Measurements from ENCODE around the gene DBN1. TPM values are rescaled to one million over a fixed set of nuclear protein-coding genes. Genes with fewer than 3 reads are reported as not detected.
"Not testable (repeated sequence)": the region's sequence is repeated elsewhere in the genome, so short reads cannot be mapped to it uniquely, and the experiment has no call there.

The DBN1 gene
- total and polyA plus RNA-seq, 4 experiments from 2014 or later: 0.49 to 1.2 (median 0.99) TPM; not detected in 1

- intact Hi-C loops (cut with micrococcal nuclease): loop anchor here (1.0 kb wide), 7 partner anchors 8 to 71 kb away; partner anchors contain the start of genes PDLIM7, PRR7 and RGS14
- Histone ChIP-seq H3K27ac (ENCODE audit: low read depth, low read length) (peak overlapping the region; percentile 65), H3K36me3 (ENCODE audit: insufficient read depth, low read length) (peaks cover 14% of the 10 kb centered on the region), H3K4me3 (ENCODE audit: low read length in 2 of 2) (peak overlapping the region; percentile 21 to 53), H3K9me3 (ENCODE audit: control insufficient read depth in 1 of 2, low read length in 2 of 2) (no peaks in the 10 kb centered on the region), H3K27me3 (ENCODE audit: insufficient read depth, low read length) (no peaks in the 10 kb centered on the region), H3K4me1 (ENCODE audit: insufficient read depth, low read length) (peaks cover 52% of the 10 kb centered on the region)
- peak overlapping the region; percentile 91 to 99 (median 99) for H3K27ac Mint-ChIP-seq
- CTCF ChIA-PET (ENCODE audit: partially characterized antibody): interaction anchor here (0.9 to 14.2 kb wide), 7 partner anchors 11 to 116 kb away, joined by 4 to 307 read pairs (median 55); partner anchors contain the start of genes F12, PFN3 and PRR7
- POLR2A ChIA-PET (ENCODE audit: partially characterized antibody): interaction anchor here (0.5 to 14.3 kb wide), 22 partner anchors 7 to 888 kb away, joined by 3 to 1171 read pairs (median 6); partner anchors contain the start of genes F12, LMAN2, PDLIM7 and PRR7
- H3K9me3 Mint-ChIP-seq: peaks cover 0 to 5% (median 0%) of the 10 kb centered on the region in 8 donors
- H3K4me1 Mint-ChIP-seq: peaks cover 31 to 65% (median 44%) of the 10 kb centered on the region in 4 donors
- H3K27me3 Mint-ChIP-seq: no peaks in the 10 kb centered on the region
- H3K4me3 Mint-ChIP-seq: peak overlapping the region; percentile 89 to 96 (median 92)
- DNase-seq: peak; percentile 99 to 100 (median 100)
- peaks cover 16 to 30% of the 10 kb centered on the region in 2 donors for H3K36me3 Mint-ChIP-seq
These were observed 47.5 kb downstream of the DBN1 start for GRCh38 chr5:177425801-177426565.

- Histone ChIP-seq H3K4me3 (ENCODE audit: low read length in 2 of 2) (peak overlapping the region; percentile 21 to 53), H3K9me3 (ENCODE audit: control insufficient read depth in 1 of 2, low read length in 2 of 2) (no peaks in the 10 kb centered on the region), H3K27ac (ENCODE audit: low read depth, low read length) (peak overlapping the region; percentile 65), H3K36me3 (ENCODE audit: insufficient read depth, low read length) (peaks cover 7% of the 10 kb centered on the region), H3K4me1 (ENCODE audit: insufficient read depth, low read length) (peaks cover 45% of the 10 kb centered on the region), H3K27me3 (ENCODE audit: insufficient read depth, low read length) (no peaks in the 10 kb centered on the region)
- DNase-seq: no peak
- Mint-ChIP-seq H3K27me3 (no peaks in the 10 kb centered on the region), H3K27ac (peak overlapping the region; percentile 91 to 99 (median 99)), H3K4me3 (peak overlapping the region; percentile 89 to 96 (median 92)), H3K9me3 (peaks cover 0 to 5% (median 0%) of the 10 kb centered on the region in 8 donors), H3K36me3 (peaks cover 9 to 24% of the 10 kb centered on the region in 2 donors), H3K4me1 (peaks cover 24 to 58% (median 38%) of the 10 kb centered on the region in 4 donors)
- ChIA-PET CTCF (ENCODE audit: partially characterized antibody) (interaction anchor here (0.9 to 14.2 kb wide), 7 partner anchors 11 to 115 kb away, joined by 4 to 307 read pairs (median 55); partner anchors contain the start of genes F12, PFN3 and PRR7), POLR2A (ENCODE audit: partially characterized antibody) (interaction anchor here (1.3 to 14.3 kb wide), 15 partner anchors 8 to 73 kb away, joined by 3 to 1171 read pairs (median 7); partner anchors contain the start of genes F12, LMAN2, PDLIM7 and PRR7)
- intact Hi-C loops (cut with micrococcal nuclease): no loop called here
These were observed 48.1 kb downstream of the DBN1 start for GRCh38 chr5:177425196-177425800.

GRCh38 chr5:177423671-177424070 is 49.8 kb downstream of the DBN1 start:
- Mint-ChIP-seq H3K27me3 (no peaks in the 10 kb centered on the region), H3K27ac (peak overlapping the region in 2 of 7 donors; percentile 72 to 96), H3K4me1 (peaks cover 9 to 42% (median 23%) of the 10 kb centered on the region in 4 donors), H3K4me3 (no peak overlapping the region), H3K36me3 (peaks cover 0 to 11% of the 10 kb centered on the region in 2 donors), H3K9me3 (peaks cover 0 to 5% (median 0%) of the 10 kb centered on the region in 8 donors)
- CTCF ChIA-PET (ENCODE audit: partially characterized antibody): interaction anchor here (0.9 to 14.2 kb wide), 5 partner anchors 9 to 34 kb away, joined by 5 to 307 read pairs (median 9); partner anchors contain the start of genes F12 and PFN3
- no peak overlapping the region for H3K27ac ChIP-seq (ENCODE audit: low read depth, low read length)
- DNase-seq: no peak
- peaks cover 30% of the 10 kb centered on the region for H3K4me1 ChIP-seq (ENCODE audit: insufficient read depth, low read length)
- H3K4me3 ChIP-seq (ENCODE audit: low read length in 2 of 2): no peak overlapping the region
- H3K9me3 ChIP-seq (ENCODE audit: control insufficient read depth in 1 of 2, low read length in 2 of 2): no peaks in the 10 kb centered on the region
- POLR2A ChIA-PET (ENCODE audit: partially characterized antibody): interaction anchor here (0.8 to 14.3 kb wide), 5 partner anchors 9 to 72 kb away, joined by 3 to 1171 read pairs (median 109); partner anchors contain the start of genes LMAN2 and PRR7
- H3K36me3 ChIP-seq (ENCODE audit: insufficient read depth, low read length): no peaks in the 10 kb centered on the region
- intact Hi-C loops (cut with micrococcal nuclease): no loop called here
- H3K27me3 ChIP-seq (ENCODE audit: insufficient read depth, low read length): no peaks in the 10 kb centered on the region

- no peak for DNase-seq
- H3K27me3 Mint-ChIP-seq: no peaks in the 10 kb centered on the region
- peaks cover 14 to 27% (median 21%) of the 10 kb centered on the region in 4 donors for H3K4me1 Mint-ChIP-seq
- H3K9me3 Mint-ChIP-seq: peaks cover 0 to 3% (median 0%) of the 10 kb centered on the region in 8 donors
- Histone ChIP-seq H3K4me3 (ENCODE audit: low read length in 2 of 2) (no peak overlapping the region), H3K4me1 (ENCODE audit: insufficient read depth, low read length) (peaks cover 19% of the 10 kb centered on the region), H3K36me3 (ENCODE audit: insufficient read depth, low read length) (no peaks in the 10 kb centered on the region), H3K27me3 (ENCODE audit: insufficient read depth, low read length) (no peaks in the 10 kb centered on the region), H3K27ac (ENCODE audit: low read depth, low read length) (no peak overlapping the region), H3K9me3 (ENCODE audit: control insufficient read depth in 1 of 2, low read length in 2 of 2) (no peaks in the 10 kb centered on the region)
- no peak overlapping the region for H3K4me3 Mint-ChIP-seq
- peaks cover 0 to 2% of the 10 kb centered on the region in 2 donors for H3K36me3 Mint-ChIP-seq
- intact Hi-C loops (cut with micrococcal nuclease): no loop called here
- no peak overlapping the region for H3K27ac Mint-ChIP-seq
- ChIA-PET CTCF (ENCODE audit: partially characterized antibody) (interaction anchor here (1.2 to 14.2 kb wide), 3 partner anchors 15 to 80 kb away, joined by 3 to 307 read pairs (median 108); partner anchors contain the start of genes F12 and PFN3), POLR2A (ENCODE audit: partially characterized antibody) (interaction anchor here (1.2 to 14.3 kb wide), 4 partner anchors 7 to 25 kb away, joined by 6 to 1171 read pairs (median 74); partner anchors contain the start of gene PRR7)
These were observed 52.2 kb downstream of the DBN1 start for GRCh38 chr5:177421062-177421798.

- H3K27ac Mint-ChIP-seq; H3K9me3 ChIP-seq (ENCODE audit: control insufficient read depth in 1 of 2, low read length in 2 of 2); intact Hi-C loops (cut with micrococcal nuclease); H3K27me3 ChIP-seq (ENCODE audit: insufficient read depth, low read length); H3K27ac ChIP-seq (ENCODE audit: low read depth, low read length); DNase-seq; H3K36me3 ChIP-seq (ENCODE audit: insufficient read depth, low read length); H3K4me3 ChIP-seq (ENCODE audit: low read length in 2 of 2); H3K27me3 Mint-ChIP-seq; H3K4me3 Mint-ChIP-seq; H3K9me3 Mint-ChIP-seq; H3K36me3 Mint-ChIP-seq: not testable (repeated sequence)
- ChIA-PET CTCF (ENCODE audit: partially characterized antibody) (interaction anchor here (7.3 kb wide), 1 partner anchor 16 kb away, joined by 81 read pairs; the partner anchor contains the start of gene PFN3), POLR2A (ENCODE audit: partially characterized antibody) (interaction anchor here (6.4 kb wide), 1 partner anchor 13 kb away, joined by 40 read pairs; no protein-coding TSS in a partner anchor)
- peaks cover 19% of the 10 kb centered on the region for H3K4me1 ChIP-seq (ENCODE audit: insufficient read depth, low read length)
- peaks cover 13 to 23% (median 18%) of the 10 kb centered on the region in 4 donors for H3K4me1 Mint-ChIP-seq
These were observed 53.0 kb downstream of the DBN1 start for GRCh38 chr5:177420472-177420871.

GRCh38 chr5:177419046-177419445 is 54.4 kb downstream of the DBN1 start:
- Mint-ChIP-seq H3K4me3 (no peak overlapping the region), H3K27me3 (no peaks in the 10 kb centered on the region), H3K4me1 (peaks cover 10 to 22% (median 14%) of the 10 kb centered on the region in 4 donors), H3K36me3 (no peaks in the 10 kb centered on the region), H3K27ac (no peak overlapping the region), H3K9me3 (no peaks in the 10 kb centered on the region)
- Histone ChIP-seq H3K4me3 (ENCODE audit: low read length in 2 of 2) (no peak overlapping the region), H3K27me3 (ENCODE audit: insufficient read depth, low read length) (no peaks in the 10 kb centered on the region), H3K27ac (ENCODE audit: low read depth, low read length) (no peak overlapping the region), H3K36me3 (ENCODE audit: insufficient read depth, low read length) (no peaks in the 10 kb centered on the region), H3K4me1 (ENCODE audit: insufficient read depth, low read length) (peaks cover 20% of the 10 kb centered on the region), H3K9me3 (ENCODE audit: control insufficient read depth in 1 of 2, low read length in 2 of 2) (no peaks in the 10 kb centered on the region)
- DNase-seq: no peak
- CTCF ChIA-PET (ENCODE audit: partially characterized antibody): interaction anchor here (1.1 to 7.3 kb wide), 2 partner anchors 11 to 15 kb away, joined by 4 to 81 read pairs; partner anchors contain the start of gene PFN3
- POLR2A ChIA-PET (ENCODE audit: partially characterized antibody): interaction anchor here (0.9 to 8.6 kb wide), 3 partner anchors 7 to 30 kb away, joined by 3 to 109 read pairs (median 4); partner anchors contain the start of gene GRK6
- intact Hi-C loops (cut with micrococcal nuclease): no loop called here
